HepG2 (cell line): Measurements from ENCODE around the gene SSNA1. TPM values are rescaled to one million over a fixed set of nuclear protein-coding genes. Genes with fewer than 3 reads are reported as not detected.
A peak's percentile ranks its signal among the peaks of the same experiment; 100 is the strongest.

Source experiments
- CCDC6 ChIP-seq: sonication (generic); formaldehyde crosslinking; IDR thresholded peaks from 2 replicates; pipeline ENCODE4 v1.8.1; 2022; ENCODE audit warnings: mild to moderate bottlenecking, missing genetic modification reagents, moderate library complexity
- KDM5B ChIP-seq: sonication (generic); formaldehyde crosslinking; IDR thresholded peaks from 2 replicates; pipeline ENCODE4 v1.4.0; 2020; ENCODE audit warnings: missing genetic modification reagents, mild to moderate bottlenecking, borderline replicate concordance
- LCORL ChIP-seq, 2 experiments: fragments of 450-650 bp in 1 of 2; sonication (generic) in 1 of 2; formaldehyde crosslinking in 1 of 2; IDR thresholded peaks; 2 replicates each; pipeline versions ENCODE4 v1.5.0 to v1.6.1; 2017 to 2020; ENCODE audit warnings: antibody characterized with exemption in 1 of 2, missing genetic modification reagents in 1 of 2
- RARA ChIP-seq: IDR thresholded peaks from 2 replicates; pipeline ENCODE4 v1.6.1; 2016; ENCODE audit warnings: missing genetic modification reagents, missing compliant biosample characterization
- TAF1 ChIP-seq: sonication (generic); formaldehyde crosslinking; IDR thresholded peaks from 2 replicates; pipeline ENCODE4 v1.4.0; 2020; ENCODE audit warnings: missing genetic modification reagents
- TBX2 ChIP-seq: sonication (generic); formaldehyde crosslinking; IDR thresholded peaks from 2 replicates; pipeline ENCODE4 v1.5.0; 2020; ENCODE audit warnings: missing genetic modification reagents, mild to moderate bottlenecking, borderline replicate concordance
- TCF7L2 ChIP-seq: IDR thresholded peaks from 2 replicates; pipeline ENCODE4 v1.6.1; 2011; ENCODE audit warnings: mild to moderate bottlenecking, low read depth, low read length, moderate library complexity
- ZGPAT ChIP-seq: IDR thresholded peaks from 2 replicates; pipeline ENCODE4 v1.6.1; 2016; ENCODE audit warnings: mild to moderate bottlenecking
- ZNF292 ChIP-seq: sonication (generic); formaldehyde crosslinking; IDR thresholded peaks from 2 replicates; pipeline ENCODE4 v1.8.1; 2022; ENCODE audit warnings: mild to moderate bottlenecking, low read depth, missing genetic modification reagents, borderline replicate concordance
- ZNF605 ChIP-seq: sonication (generic); formaldehyde crosslinking; IDR thresholded peaks from 2 replicates; pipeline ENCODE4 v1.8.0; 2022; ENCODE audit warnings: mild to moderate bottlenecking, missing genetic modification reagents
- ZNF687 ChIP-seq: sonication (generic); formaldehyde crosslinking; IDR thresholded peaks from 2 replicates; pipeline ENCODE4 v1.5.1; 2020; ENCODE audit warnings: mild to moderate bottlenecking, missing genetic modification reagents, moderate library complexity
- ZNF839 ChIP-seq: sonication (generic); formaldehyde crosslinking; IDR thresholded peaks from 2 replicates; pipeline ENCODE4 v1.4.0; 2020; ENCODE audit warnings: missing genetic modification reagents, mild to moderate bottlenecking, borderline replicate concordance
- ZSCAN30 ChIP-seq: sonication (generic); formaldehyde crosslinking; IDR thresholded peaks from 2 replicates; pipeline ENCODE4 v1.5.0; 2020; ENCODE audit warnings: mild to moderate bottlenecking, missing genetic modification reagents
- polyA plus RNA-seq, 8 experiments: library from polyadenylated mRNA; depleted of rRNA in 3 of 8; stranded (reverse) in 7 of 8; unstranded in 1 of 8; fragments of >200 nt; fragmentation: Illumina TruSeq in 4 of 8; extraction: Trizol in 4 of 8; gene quantifications; 2 replicates each; pipeline versions ENCODE4 v1.2.1 to v1.2.3, GENCODE V29; 2011 to 2016; ENCODE audit warnings: low read depth in 4 of 8, missing spikeins in 1 of 8, mixed read lengths in 1 of 8; ENCODE audit not compliant: insufficient read depth in 1 of 8
- total RNA-seq, 5 experiments: library from RNA; depleted of rRNA; stranded (reverse); fragments of >200 nt; fragmentation: Illumina TruSeq; extraction: Trizol; gene quantifications; 2 replicates each; pipeline ENCODE4 v1.2.3, GENCODE V29; 2016; ENCODE audit warnings: low read depth in 1 of 5
- TF ChIP-seq, protein P1 (sequence below): sonication (generic); formaldehyde crosslinking; IDR thresholded peaks from 2 replicates; pipeline ENCODE4 v1.4.0; 2020; ENCODE audit warnings: mild to moderate bottlenecking, missing genetic modification reagents
- TF ChIP-seq, protein P2 (sequence below): sonication (generic); formaldehyde crosslinking; IDR thresholded peaks from 2 replicates; pipeline ENCODE4 v1.4.0; 2020; ENCODE audit warnings: missing genetic modification reagents
- TF ChIP-seq, protein P3 (sequence below): sonication (generic); formaldehyde crosslinking; IDR thresholded peaks from 2 replicates; pipeline ENCODE4 v1.5.0; 2020; ENCODE audit warnings: mild to moderate bottlenecking, missing genetic modification reagents, moderate library complexity

SSNA1 gene
- total and polyA plus RNA-seq, 2 of the 13 experiments (the other 11 are each of a cell fraction or from before 2014, with no cell fraction given): 35.9 to 49.4 TPM

DNA sequence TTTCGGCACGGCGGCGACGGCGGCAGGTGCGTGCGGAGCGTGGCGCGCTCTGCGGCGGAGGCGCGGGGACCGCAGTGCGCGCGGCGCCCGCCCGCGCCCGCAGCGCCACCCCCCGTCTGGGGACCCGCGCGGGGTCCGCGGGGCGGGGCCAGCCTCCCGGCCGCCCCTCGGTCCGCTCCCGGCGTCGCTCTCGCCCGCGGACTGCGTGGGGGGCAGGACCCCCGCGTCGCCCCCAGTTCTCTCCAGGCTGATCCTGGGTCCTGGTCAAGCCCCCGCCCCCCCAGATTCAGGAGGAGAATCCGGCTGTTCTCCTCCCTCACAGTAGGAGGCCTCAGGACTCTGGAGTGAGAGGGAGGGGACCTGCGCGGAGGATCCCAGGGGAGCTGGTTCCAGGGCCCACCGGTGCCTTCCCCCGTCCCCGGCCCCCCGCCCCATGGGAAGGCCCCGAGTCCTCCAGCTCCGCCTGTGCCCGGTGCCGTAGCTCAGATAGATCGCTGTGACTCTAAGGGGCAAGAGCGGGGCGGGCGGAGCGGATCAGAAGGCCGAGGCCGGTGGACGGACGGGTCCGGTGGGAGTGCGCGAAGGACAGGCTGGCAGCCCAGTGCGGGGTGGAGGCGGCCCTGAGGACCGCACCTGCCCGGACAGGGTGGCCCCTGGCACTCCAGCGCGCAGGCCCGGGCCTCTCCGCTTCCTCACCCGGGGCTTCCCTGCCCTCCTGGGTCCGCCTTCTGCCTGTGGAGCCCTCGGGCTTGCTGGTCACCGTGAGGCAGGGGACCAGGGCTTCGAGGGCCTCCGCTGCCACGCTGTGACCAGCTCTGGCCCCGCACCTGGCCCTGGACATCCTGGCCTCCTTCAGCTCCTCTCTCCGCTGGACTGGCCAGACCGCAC is 34.0 kb downstream of the SSNA1 start, which contains the start of gene RNF208 (continued):
- TF ChIP-seq ZNF687 (CRISPR knock-in tag) (peak; percentile 78; the same call in 1 of the 2 replicates), KDM5B (CRISPR knock-in tag) (peak; percentile 56; the same call in 1 of the 2 replicates), RARA (CRISPR knock-in tag) (0 out of 2 replicates have a peak, but pooled peaks have one; percentile 5), TBX2 (CRISPR knock-in tag) (peak; percentile 64), ZSCAN30 (CRISPR knock-in tag) (no peak), ZNF839 (CRISPR knock-in tag) (0 out of 2 replicates have a peak, but pooled peaks have one; percentile 24), LCORL (IDR thresholded peaks at IDR 0.05) (no peak), LCORL (CRISPR knock-in tag; IDR thresholded peaks at IDR 0.05) (peak; percentile 40; the same call in 1 of the 2 replicates), TCF7L2 (no peak), CCDC6 (no peak), ZNF605 (CRISPR knock-in tag) (peak; percentile 44; the same call in 1 of the 2 replicates), ZGPAT (CRISPR knock-in tag) (peak; percentile 44; the same call in 1 of the 2 replicates), TAF1 (CRISPR knock-in tag) (peak; percentile 42), ZNF292 (CRISPR knock-in tag) (no peak)
- TF ChIP-seq, protein P1, sequence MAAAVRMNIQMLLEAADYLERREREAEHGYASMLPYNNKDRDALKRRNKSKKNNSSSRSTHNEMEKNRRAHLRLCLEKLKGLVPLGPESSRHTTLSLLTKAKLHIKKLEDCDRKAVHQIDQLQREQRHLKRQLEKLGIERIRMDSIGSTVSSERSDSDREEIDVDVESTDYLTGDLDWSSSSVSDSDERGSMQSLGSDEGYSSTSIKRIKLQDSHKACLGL (CRISPR knock-in tag): peak; percentile 21; the same call in 1 of the 2 replicates
- TF ChIP-seq, protein P2, sequence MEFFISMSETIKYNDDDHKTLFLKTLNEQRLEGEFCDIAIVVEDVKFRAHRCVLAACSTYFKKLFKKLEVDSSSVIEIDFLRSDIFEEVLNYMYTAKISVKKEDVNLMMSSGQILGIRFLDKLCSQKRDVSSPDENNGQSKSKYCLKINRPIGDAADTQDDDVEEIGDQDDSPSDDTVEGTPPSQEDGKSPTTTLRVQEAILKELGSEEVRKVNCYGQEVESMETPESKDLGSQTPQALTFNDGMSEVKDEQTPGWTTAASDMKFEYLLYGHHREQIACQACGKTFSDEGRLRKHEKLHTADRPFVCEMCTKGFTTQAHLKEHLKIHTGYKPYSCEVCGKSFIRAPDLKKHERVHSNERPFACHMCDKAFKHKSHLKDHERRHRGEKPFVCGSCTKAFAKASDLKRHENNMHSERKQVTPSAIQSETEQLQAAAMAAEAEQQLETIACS (CRISPR knock-in tag): 0 out of 2 replicates have a peak, but pooled peaks have one; percentile 0
- TF ChIP-seq, protein P3, sequence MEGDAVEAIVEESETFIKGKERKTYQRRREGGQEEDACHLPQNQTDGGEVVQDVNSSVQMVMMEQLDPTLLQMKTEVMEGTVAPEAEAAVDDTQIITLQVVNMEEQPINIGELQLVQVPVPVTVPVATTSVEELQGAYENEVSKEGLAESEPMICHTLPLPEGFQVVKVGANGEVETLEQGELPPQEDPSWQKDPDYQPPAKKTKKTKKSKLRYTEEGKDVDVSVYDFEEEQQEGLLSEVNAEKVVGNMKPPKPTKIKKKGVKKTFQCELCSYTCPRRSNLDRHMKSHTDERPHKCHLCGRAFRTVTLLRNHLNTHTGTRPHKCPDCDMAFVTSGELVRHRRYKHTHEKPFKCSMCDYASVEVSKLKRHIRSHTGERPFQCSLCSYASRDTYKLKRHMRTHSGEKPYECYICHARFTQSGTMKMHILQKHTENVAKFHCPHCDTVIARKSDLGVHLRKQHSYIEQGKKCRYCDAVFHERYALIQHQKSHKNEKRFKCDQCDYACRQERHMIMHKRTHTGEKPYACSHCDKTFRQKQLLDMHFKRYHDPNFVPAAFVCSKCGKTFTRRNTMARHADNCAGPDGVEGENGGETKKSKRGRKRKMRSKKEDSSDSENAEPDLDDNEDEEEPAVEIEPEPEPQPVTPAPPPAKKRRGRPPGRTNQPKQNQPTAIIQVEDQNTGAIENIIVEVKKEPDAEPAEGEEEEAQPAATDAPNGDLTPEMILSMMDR (CRISPR knock-in tag): peak; percentile 11; the same call in 1 of the 2 replicates
